WTC11 (cell line): ENCODE measurements around the gene KRTAP10-10. TPM values are rescaled to one million over a fixed set of nuclear protein-coding genes. Genes with fewer than 3 reads are reported as not detected.
"Not testable (repeated sequence)": the region's sequence is repeated elsewhere in the genome, so short reads cannot be mapped to it uniquely, and the experiment has no call there.

Source experiments
- ATAC-seq: fragments of 200-7000 bp; cut with Tn5 transposase; 2 replicates; pipeline ENCODE4 v1.10.0; 2021; ENCODE audit warnings: mild to moderate bottlenecking, moderate library complexity
- CTCF ChIA-PET: fragments of 300-600 bp; sonication (Branson Sonifier 250); formaldehyde crosslinking; loops from one replicate; lab custom pipeline; 2021; ENCODE audit warnings: antibody characterized with exemption; lab: Charles Lee
- POLR2A ChIA-PET: fragments of 350-600 bp; sonication (Branson Sonifier 250); formaldehyde crosslinking; loops from one replicate; lab custom pipeline; 2021; ENCODE audit warnings: antibody characterized with exemption; lab: Charles Lee
- DNase-seq: peaks from one replicate; pipeline ENCODE4 v3.0.0; 2021; ENCODE audit warnings: low spot score
- H3K27ac Mint-ChIP-seq: 2 replicates; pipeline ENCODE4 v1.8.0; 2021; ENCODE audit warnings: mixed read lengths
- H3K27me3 Mint-ChIP-seq: 2 replicates; pipeline ENCODE4 v1.8.0; 2021; ENCODE audit warnings: low read depth, mild to moderate bottlenecking, moderate library complexity, mixed read lengths
- H3K36me3 Mint-ChIP-seq: 2 replicates; pipeline ENCODE4 v1.8.0; 2021; ENCODE audit warnings: mixed read lengths
- H3K4me1 Mint-ChIP-seq: 2 replicates; pipeline ENCODE4 v1.8.0; 2022; ENCODE audit warnings: mixed read lengths
- H3K4me3 Mint-ChIP-seq: 2 replicates; pipeline ENCODE4 v1.8.0; 2021; ENCODE audit warnings: mild to moderate bottlenecking, moderate library complexity, mixed read lengths
- H3K9me3 Mint-ChIP-seq: 2 replicates; pipeline ENCODE4 v1.8.0; 2021; ENCODE audit warnings: mixed read lengths
- CDX4 ChIP-seq: fragments of 250-450 bp; sonication (Bioruptor Pico); IDR thresholded peaks from 2 replicates; pipeline ENCODE4 v1.9.0; 2021; ENCODE audit warnings: moderate library complexity, mild to moderate bottlenecking, inconsistent platforms, borderline replicate concordance
- E2F4 ChIP-seq: sonication (generic); formaldehyde crosslinking; IDR thresholded peaks from 2 replicates; pipeline ENCODE4 v1.8.1; 2022; ENCODE audit warnings: low read depth, mild to moderate bottlenecking, moderate library complexity, missing genetic modification reagents, borderline replicate concordance
- ETV6 ChIP-seq: sonication (generic); formaldehyde crosslinking; IDR thresholded peaks from 2 replicates; pipeline ENCODE4 v1.8.1; 2022; ENCODE audit warnings: mild to moderate bottlenecking, missing genetic modification reagents
- JUN ChIP-seq: sonication (generic); formaldehyde crosslinking; IDR thresholded peaks from 2 replicates; pipeline ENCODE4 v1.8.0; 2023; ENCODE audit warnings: mild to moderate bottlenecking, missing genetic modification reagents
- MXD4 ChIP-seq: fragments of 250-450 bp; sonication (Bioruptor Pico); IDR thresholded peaks from 2 replicates; pipeline ENCODE4 v1.8.0; 2021; ENCODE audit warnings: mild to moderate bottlenecking, moderate library complexity, borderline replicate concordance
- NFATC4 ChIP-seq: fragments of 250-450 bp; sonication (Bioruptor Pico); IDR thresholded peaks from 2 replicates; pipeline ENCODE4 v1.9.0; 2021; ENCODE audit warnings: mild to moderate bottlenecking
- NFE2L1 ChIP-seq: sonication (generic); formaldehyde crosslinking; IDR thresholded peaks from 2 replicates; pipeline ENCODE4 v1.8.1; 2023; ENCODE audit warnings: missing genetic modification reagents
- NR2C2 ChIP-seq: sonication (generic); formaldehyde crosslinking; IDR thresholded peaks from 2 replicates; pipeline ENCODE4 v1.8.0; 2022; ENCODE audit warnings: mild to moderate bottlenecking, missing genetic modification reagents
- SMAD4 ChIP-seq: sonication (generic); formaldehyde crosslinking; IDR thresholded peaks from 2 replicates; pipeline ENCODE4 v1.8.0; 2022; ENCODE audit warnings: mild to moderate bottlenecking, missing genetic modification reagents
- TP53 ChIP-seq: sonication (generic); formaldehyde crosslinking; IDR thresholded peaks from 2 replicates; pipeline ENCODE4 v1.8.1; 2023; ENCODE audit warnings: mild to moderate bottlenecking, missing genetic modification reagents
- ZNF281 ChIP-seq: sonication (generic); formaldehyde crosslinking; IDR thresholded peaks from 2 replicates; pipeline ENCODE4 v1.8.0; 2023; ENCODE audit warnings: mild to moderate bottlenecking, missing genetic modification reagents
- total RNA-seq: library from RNA; stranded (reverse); gene quantifications from 3 replicates; pipeline ENCODE4 v1.2.3, GENCODE V29; 2021
- TF ChIP-seq, protein P1 (sequence below): sonication (generic); formaldehyde crosslinking; IDR thresholded peaks from 2 replicates; pipeline ENCODE4 v1.8.1; 2022; ENCODE audit warnings: mild to moderate bottlenecking, missing genetic modification reagents, moderate library complexity, borderline replicate concordance
- TF ChIP-seq, protein P2 (sequence below): sonication (generic); formaldehyde crosslinking; IDR thresholded peaks from 2 replicates; pipeline ENCODE4 v1.8.1; 2023; ENCODE audit warnings: mild to moderate bottlenecking, moderate library complexity, missing genetic modification reagents

The KRTAP10-10 gene
- total RNA-seq, 1 experiment from 2014 or later, result not detected

- DNase-seq (no peak), ATAC-seq (no peak)
- Mint-ChIP-seq H3K36me3 (peaks cover 34% of the 10 kb centered on the region), H3K4me1 (peaks cover 3% of the 10 kb centered on the region; the same call in 1 of the 2 replicates), H3K4me3 (no peak overlapping the region), H3K9me3 (peaks cover 50% of the 10 kb centered on the region), H3K27ac (no peak overlapping the region; the same call in 1 of the 2 replicates), H3K27me3 (peaks cover 5% of the 10 kb centered on the region; the same call in 1 of the 2 replicates)
- ChIA-PET POLR2A (no interaction called here), CTCF (interaction anchor here (0.8 to 1.2 kb wide), 2 partner anchors 8 to 116 kb away, joined by 3 to 5 read pairs; no protein-coding TSS in a partner anchor)
- TF ChIP-seq JUN (no peak), SMAD4 (CRISPR knock-in tag) (no peak)
- TF ChIP-seq, protein P1, sequence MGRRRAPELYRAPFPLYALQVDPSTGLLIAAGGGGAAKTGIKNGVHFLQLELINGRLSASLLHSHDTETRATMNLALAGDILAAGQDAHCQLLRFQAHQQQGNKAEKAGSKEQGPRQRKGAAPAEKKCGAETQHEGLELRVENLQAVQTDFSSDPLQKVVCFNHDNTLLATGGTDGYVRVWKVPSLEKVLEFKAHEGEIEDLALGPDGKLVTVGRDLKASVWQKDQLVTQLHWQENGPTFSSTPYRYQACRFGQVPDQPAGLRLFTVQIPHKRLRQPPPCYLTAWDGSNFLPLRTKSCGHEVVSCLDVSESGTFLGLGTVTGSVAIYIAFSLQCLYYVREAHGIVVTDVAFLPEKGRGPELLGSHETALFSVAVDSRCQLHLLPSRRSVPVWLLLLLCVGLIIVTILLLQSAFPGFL (CRISPR knock-in tag), result no peak
Observed at GRCh38 chr21:44626262-44626661, 10.9 kb upstream of the KRTAP10-10 start.

DNA sequence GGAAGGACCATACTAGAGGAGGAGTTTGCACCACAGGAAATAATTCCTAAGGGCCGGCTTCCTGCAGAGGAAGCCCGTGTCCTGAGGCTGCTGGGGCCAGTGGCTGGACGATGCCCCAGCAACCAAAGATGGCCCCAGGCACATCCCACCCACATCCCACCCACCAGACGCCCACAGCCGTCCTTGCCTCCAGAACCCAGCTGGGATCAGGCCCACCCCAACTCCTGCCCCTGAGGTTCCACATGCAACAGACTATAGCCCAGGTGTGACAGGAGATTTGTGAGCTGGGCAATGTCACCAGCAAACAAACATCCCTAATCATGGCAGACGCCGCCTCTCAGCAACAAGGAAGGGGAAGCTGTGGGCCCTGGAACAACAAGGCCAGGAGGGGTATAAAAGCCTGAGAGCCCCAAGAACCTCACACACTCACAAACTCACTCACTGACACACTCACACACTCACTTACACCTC lies 10.4 kb upstream of the KRTAP10-10 start, which contains the start of gene KRTAP10-9:
TSS of gene KRTAP10-9 (plus strand) at position 421 of the 471 bp plus-strand sequence. CDS start 79 bp downstream, outside the sequence.
- POLR2A ChIA-PET, result no interaction called here
- Mint-ChIP-seq H3K36me3 (peaks cover 37% of the 10 kb centered on the region), H3K4me1 (peaks cover 3% of the 10 kb centered on the region; the same call in 1 of the 2 replicates), H3K27me3 (peaks cover 7% of the 10 kb centered on the region; the same call in 1 of the 2 replicates), H3K4me3 (no peak within 1 kb of the TSS), H3K27ac (no peak within 1 kb of the TSS; the same call in 1 of the 2 replicates), H3K9me3 (peaks cover 50% of the 10 kb centered on the region)
- TF ChIP-seq ETV6 (CRISPR knock-in tag), result no peak
- TF ChIP-seq, protein P1 (CRISPR knock-in tag), result no peak
- DNase-seq, result no peak
- no peak for ATAC-seq
- CTCF ChIA-PET, result interaction anchor here (0.7 to 0.8 kb wide), 2 partner anchors 8 to 114 kb away, joined by 3 to 5 read pairs; no protein-coding TSS in a partner anchor

DNA sequence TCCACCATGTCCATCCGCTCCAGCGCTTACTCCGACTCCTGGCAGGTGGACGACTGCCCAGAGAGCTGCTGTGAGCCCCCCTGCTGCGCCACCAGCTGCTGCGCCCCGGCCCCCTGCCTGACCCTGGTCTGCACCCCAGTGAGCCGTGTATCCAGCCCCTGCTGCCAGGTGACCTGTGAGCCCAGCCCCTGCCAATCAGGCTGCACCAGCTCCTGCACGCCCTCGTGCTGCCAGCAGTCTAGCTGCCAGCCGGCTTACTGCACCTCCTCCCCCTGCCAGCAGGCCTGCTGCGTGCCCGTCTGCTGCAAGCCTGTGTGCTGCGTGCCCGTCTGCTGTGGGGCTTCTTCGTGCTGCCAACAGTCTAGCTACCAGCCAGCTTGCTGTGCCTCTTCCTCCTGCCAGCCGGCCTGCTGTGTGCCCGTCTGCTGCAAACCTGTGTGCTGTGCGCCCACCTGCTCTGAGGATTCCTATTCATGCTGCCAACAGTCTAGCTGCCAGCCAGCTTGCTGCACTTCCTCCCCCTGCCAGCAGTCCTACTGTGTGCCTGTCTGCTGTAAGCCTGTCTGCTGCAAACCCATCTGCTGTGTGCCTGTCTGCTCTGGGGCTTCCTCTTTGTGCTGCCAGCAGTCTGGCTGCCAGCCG lies 9.9 kb upstream of the KRTAP10-10 start:
- POLR2A ChIA-PET, H3K4me3 Mint-ChIP-seq, H3K27me3 Mint-ChIP-seq, DNase-seq, H3K4me1 Mint-ChIP-seq, ATAC-seq, H3K27ac Mint-ChIP-seq: not testable (repeated sequence)
- Mint-ChIP-seq H3K9me3 (peaks cover 50% of the 10 kb centered on the region), H3K36me3 (peaks cover 41% of the 10 kb centered on the region)
- CTCF ChIA-PET, result interaction anchor here (0.7 to 1.0 kb wide), 3 partner anchors 9 to 114 kb away, joined by 3 to 5 read pairs (median 4); partner anchors contain the start of gene KRTAP10-11

DNA sequence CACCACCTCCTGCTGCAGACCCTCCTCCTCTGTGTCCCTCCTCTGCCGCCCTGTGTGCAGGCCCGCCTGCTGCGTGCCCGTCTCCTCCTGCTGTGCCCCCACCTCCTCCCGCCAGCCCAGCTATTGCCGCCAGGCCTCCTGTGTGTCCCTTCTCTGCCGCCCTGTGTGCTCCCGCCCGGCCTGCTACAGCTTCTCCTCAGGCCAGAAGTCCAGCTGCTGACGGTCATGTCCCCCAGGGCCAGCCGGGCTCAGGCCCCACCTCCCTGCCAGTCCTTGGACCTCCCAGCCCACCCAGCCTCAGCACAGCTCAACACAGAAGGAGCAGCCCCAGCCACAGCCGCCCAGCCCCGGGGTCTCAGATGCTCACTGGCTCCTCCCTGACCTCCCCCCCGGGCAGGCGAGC lies 9.3 kb upstream of the KRTAP10-10 start:
- H3K4me1 Mint-ChIP-seq, H3K4me3 Mint-ChIP-seq, POLR2A ChIA-PET, H3K27ac Mint-ChIP-seq, ATAC-seq, DNase-seq, H3K27me3 Mint-ChIP-seq: not testable (repeated sequence)
- CTCF ChIA-PET, result interaction anchor here (1.0 kb wide), 1 partner anchor 19 kb away, joined by 4 read pairs; the partner anchor contains the start of gene KRTAP10-11
- H3K9me3 Mint-ChIP-seq, result peaks cover 50% of the 10 kb centered on the region
- H3K36me3 Mint-ChIP-seq, result peaks cover 38% of the 10 kb centered on the region

DNA sequence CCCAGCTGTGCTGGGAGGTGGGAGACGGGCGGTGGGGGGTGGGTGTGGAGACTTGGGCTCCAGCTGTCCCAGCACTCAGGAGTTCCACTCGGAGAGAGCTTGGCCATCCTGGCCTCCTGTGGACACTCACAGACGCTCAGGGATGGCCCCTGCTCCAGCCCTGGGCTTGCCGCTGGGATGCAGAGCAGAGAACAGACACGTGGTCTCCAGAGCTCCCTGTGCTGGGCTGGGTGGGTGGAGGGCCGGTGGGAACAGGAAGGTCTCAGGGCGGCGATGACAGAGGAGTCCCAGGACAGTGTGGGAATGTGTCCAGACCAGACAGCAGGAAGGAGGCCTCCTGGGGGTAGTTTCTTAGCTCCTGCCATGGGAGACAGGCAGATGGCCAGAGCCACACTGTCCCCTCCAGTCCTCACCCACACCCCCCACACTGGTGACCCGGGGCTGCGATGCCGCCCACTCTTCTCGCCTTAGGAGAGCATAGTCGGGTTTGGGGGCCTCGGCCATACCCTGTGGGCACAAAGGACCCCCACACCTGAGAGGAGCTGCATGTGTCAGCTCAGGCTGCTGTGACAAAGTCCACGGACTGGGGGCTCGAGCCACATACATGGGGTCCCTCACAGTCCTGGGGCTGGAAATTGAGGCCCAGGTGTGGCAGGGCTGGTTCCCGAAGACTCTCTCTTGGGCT lies 8.3 kb upstream of the KRTAP10-10 start:
- peaks cover 7% of the 10 kb centered on the region; the same call in 1 of the 2 replicates for H3K27me3 Mint-ChIP-seq
- ATAC-seq, result no peak
- H3K4me3 Mint-ChIP-seq, result no peak overlapping the region
- no peak overlapping the region for H3K27ac Mint-ChIP-seq
- ChIA-PET POLR2A (no interaction called here), CTCF (no interaction called here)
- peaks cover 35% of the 10 kb centered on the region for H3K36me3 Mint-ChIP-seq
- peaks cover 3% of the 10 kb centered on the region; the same call in 1 of the 2 replicates for H3K4me1 Mint-ChIP-seq
- H3K9me3 Mint-ChIP-seq, result peaks cover 46% of the 10 kb centered on the region
- DNase-seq, result no peak
- TF ChIP-seq, protein P2, sequence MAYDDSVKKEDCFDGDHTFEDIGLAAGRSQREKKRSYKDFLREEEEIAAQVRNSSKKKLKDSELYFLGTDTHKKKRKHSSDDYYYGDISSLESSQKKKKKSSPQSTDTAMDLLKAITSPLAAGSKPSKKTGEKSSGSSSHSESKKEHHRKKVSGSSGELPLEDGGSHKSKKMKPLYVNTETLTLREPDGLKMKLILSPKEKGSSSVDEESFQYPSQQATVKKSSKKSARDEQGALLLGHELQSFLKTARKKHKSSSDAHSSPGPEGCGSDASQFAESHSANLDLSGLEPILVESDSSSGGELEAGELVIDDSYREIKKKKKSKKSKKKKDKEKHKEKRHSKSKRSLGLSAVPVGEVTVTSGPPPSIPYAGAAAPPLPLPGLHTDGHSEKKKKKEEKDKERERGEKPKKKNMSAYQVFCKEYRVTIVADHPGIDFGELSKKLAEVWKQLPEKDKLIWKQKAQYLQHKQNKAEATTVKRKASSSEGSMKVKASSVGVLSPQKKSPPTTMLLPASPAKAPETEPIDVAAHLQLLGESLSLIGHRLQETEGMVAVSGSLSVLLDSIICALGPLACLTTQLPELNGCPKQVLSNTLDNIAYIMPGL, result no peak
- TF ChIP-seq NR2C2 (CRISPR knock-in tag) (no peak), NFATC4 (CRISPR knock-in tag) (no peak), E2F4 (CRISPR knock-in tag) (no peak), MXD4 (no peak), CDX4 (CRISPR knock-in tag) (no peak), NFE2L1 (no peak), TP53 (no peak), ZNF281 (no peak)
